Adrenal gland (tissue), 12 donors: ENCODE data around the gene NBAS. TPM values are rescaled to one million over a fixed set of nuclear protein-coding genes. Genes with fewer than 3 reads are reported as not detected.
"Not testable (repeated sequence)": the region's sequence is repeated elsewhere in the genome, so short reads cannot be mapped to it uniquely, and the experiment has no call there.

Experiments
- DNase-seq, 7 donors: peaks; one replicate each; pipeline ENCODE4 v3.0.0-alpha.2; 2019 to 2020
- H3K27ac ChIP-seq, 5 donors: fragments of 200-600 bp; sonication (generic) in 4 of 5; 1 replicate in 3 of 5; 2 replicates in 2 of 5; pipeline versions ENCODE4 v1.5.1 to v1.8.0; 2016 to 2020; ENCODE audit warnings: mild to moderate bottlenecking in 1 of 5
- H3K27me3 ChIP-seq: fragments of 200-600 bp; 2 replicates; pipeline ENCODE4 v1.8.0; 2021
- H3K36me3 ChIP-seq, 2 donors: fragments of 200-600 bp; replicated peaks in 1 of 2; 1 replicate in 1 of 2; 2 replicates in 1 of 2; pipeline versions ENCODE4 v1.5.1 to v1.8.0; 2018 to 2022
- H3K4me1 ChIP-seq, 2 donors: fragments of 200-600 bp; replicated peaks in 1 of 2; 1 replicate in 1 of 2; 2 replicates in 1 of 2; pipeline versions ENCODE4 v1.5.1 to v1.8.0; 2018 to 2021
- H3K4me3 ChIP-seq, 4 donors: fragments of 200-600 bp; sonication (generic) in 3 of 4; one replicate each; pipeline ENCODE4 v1.5.1; 2016 to 2018
- H3K9me3 ChIP-seq, 3 donors: fragments of 200-600 bp; sonication (generic) in 1 of 3; replicated peaks in 1 of 3; 1 replicate in 2 of 3; 2 replicates in 1 of 3; pipeline versions ENCODE4 v1.5.1 to v1.8.0; 2016 to 2021
- POLR2A ChIP-seq, 2 donors: fragments of 450-650 bp; IDR thresholded peaks; one replicate each; pipeline ENCODE4 v1.6.1; 2017; ENCODE audit warnings: antibody characterized with exemption in 2 of 2, mild to moderate bottlenecking in 2 of 2, moderate library complexity in 1 of 2
- WGBS, 4 donors: extraction: QIAGEN DNeasy Blood & Tissue Kit in 2 of 4; methylation state at CpG; one replicate each; pipeline versions ENCODE4 v1.1.5 to v1.1.7; 2013 to 2017; 5-methylcytosine and 5-hydroxymethylcytosine counted together
- intact Hi-C, 2 donors: fragments of 100-400 bp; cut with DNase I; formaldehyde crosslinking; loops; one replicate each; pipeline versions ENCODE4 v1.14.1 to v1.15.0; 2022 to 2023
- polyA plus RNA-seq, 3 donors: library from polyadenylated mRNA; stranded (reverse); fragments of 200-250 nt in 2 of 3; fragments of 350-450 nt in 1 of 3; fragmentation: Illumina TruSeq in 1 of 3; extraction: RNeasy Lipid Tissue Mini Kit (QIAGEN cat#74804) in 1 of 3; gene quantifications; one replicate each; pipeline ENCODE4 v1.2.3, GENCODE V29; 2013 to 2014
- total RNA-seq, 9 donors: library from RNA; depleted of rRNA in 4 of 9; stranded (reverse); fragments of >200 nt in 4 of 9; fragments of 120-200 nt in 1 of 9; fragmentation: NEBNext Ultra II Directional in 1 of 9; extraction: Animal tissue kit (Norgen Biotek cat#: 25700) in 1 of 9; gene quantifications; one replicate each; pipeline versions ENCODE4 v1.1.0 to v1.2.4, GENCODE V29; 2013 to 2023
- TF ChIP-seq, protein P1 (sequence below), 6 experiments: fragments of 450-650 bp in 4 of 6; fragments of 200-600 bp in 2 of 6; sonication (generic) in 1 of 6; IDR thresholded peaks; 1 replicate in 5 of 6; 2 replicates in 1 of 6; pipeline versions ENCODE4 v1.5.1 to v1.8.0; 2016 to 2021; ENCODE audit warnings: antibody characterized with exemption in 6 of 6, mild to moderate bottlenecking in 2 of 6, moderate library complexity in 1 of 6
- donor health status: healthy with polysubstance abuse.
- donor health status: Bipolar disorder and iron deficiency.
- donor health status: DM: yes; HTN: yes; CAD: no.
- donor health status: DM: no; HTN: no; CAD: no.
- donor health status: DM: no; HTN: no; CAD: no.
- donor health status: DM: yes; HTN: yes; CAD: no.

Gene NBAS
- total and polyA plus RNA-seq, 12 donors = 22.0 to 62.4 (median 46.2) TPM

DNA sequence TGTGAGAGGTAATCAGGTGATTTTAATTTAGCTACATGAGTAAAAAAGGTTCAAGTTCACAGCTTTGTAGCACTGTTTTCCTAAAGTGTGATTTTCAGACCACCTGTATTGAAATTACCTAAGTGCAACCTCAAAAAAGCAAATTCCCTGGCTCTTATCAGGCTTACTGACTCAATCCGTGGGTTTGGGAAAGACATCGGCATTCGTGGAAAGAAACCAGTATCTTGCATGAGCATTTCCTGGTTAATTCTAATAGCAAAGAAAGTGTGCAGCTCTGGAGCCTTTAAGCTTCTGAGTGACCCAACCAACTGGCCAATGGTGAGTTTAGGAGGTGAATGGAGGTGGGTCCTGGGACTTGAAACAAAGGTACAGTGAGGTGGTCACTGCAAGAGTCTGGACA lies 300.9 kb downstream of the NBAS start:
- Histone ChIP-seq H3K4me3 (no peak overlapping the region), H3K27ac (no peak overlapping the region), H3K27me3 (no peaks in the 10 kb centered on the region), H3K4me1 (no peaks in the 10 kb centered on the region), H3K36me3 (no peaks in the 10 kb centered on the region), H3K9me3 (no peaks in the 10 kb centered on the region)
- DNase-seq = no peak
- TF ChIP-seq, protein P1, sequence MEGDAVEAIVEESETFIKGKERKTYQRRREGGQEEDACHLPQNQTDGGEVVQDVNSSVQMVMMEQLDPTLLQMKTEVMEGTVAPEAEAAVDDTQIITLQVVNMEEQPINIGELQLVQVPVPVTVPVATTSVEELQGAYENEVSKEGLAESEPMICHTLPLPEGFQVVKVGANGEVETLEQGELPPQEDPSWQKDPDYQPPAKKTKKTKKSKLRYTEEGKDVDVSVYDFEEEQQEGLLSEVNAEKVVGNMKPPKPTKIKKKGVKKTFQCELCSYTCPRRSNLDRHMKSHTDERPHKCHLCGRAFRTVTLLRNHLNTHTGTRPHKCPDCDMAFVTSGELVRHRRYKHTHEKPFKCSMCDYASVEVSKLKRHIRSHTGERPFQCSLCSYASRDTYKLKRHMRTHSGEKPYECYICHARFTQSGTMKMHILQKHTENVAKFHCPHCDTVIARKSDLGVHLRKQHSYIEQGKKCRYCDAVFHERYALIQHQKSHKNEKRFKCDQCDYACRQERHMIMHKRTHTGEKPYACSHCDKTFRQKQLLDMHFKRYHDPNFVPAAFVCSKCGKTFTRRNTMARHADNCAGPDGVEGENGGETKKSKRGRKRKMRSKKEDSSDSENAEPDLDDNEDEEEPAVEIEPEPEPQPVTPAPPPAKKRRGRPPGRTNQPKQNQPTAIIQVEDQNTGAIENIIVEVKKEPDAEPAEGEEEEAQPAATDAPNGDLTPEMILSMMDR (IDR thresholded peaks at IDR 0.05) = no peak
- no peak for TF ChIP-seq POLR2A (IDR thresholded peaks at IDR 0.05)
- intact Hi-C loops = no loop called here
- WGBS, 4 donors = 90 to 97% (median 94%) methylated on average over 3 of the region's 3 CpGs

DNA sequence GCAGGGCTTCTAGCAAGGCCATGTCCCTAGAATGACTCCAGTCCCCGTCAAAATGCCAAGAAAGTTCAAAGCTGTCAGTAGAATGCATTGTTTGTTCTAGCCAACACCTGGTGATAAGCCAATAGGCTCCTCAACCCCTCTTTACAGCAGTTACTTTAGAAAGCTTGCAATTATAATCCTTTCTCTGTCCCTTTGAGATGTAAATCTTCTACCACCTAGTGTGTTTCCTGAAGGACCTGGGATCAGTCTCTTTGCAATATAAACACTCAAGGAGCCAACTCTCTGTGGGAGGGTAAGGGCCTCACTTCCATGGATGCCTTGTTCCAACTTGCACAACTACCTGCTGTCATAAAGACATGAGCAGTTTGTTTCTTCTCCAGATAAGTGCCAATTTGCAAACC lies 301.8 kb downstream of the NBAS start:
- no peaks in the 10 kb centered on the region for H3K27me3 ChIP-seq
- intact Hi-C loops = no loop called here
- WGBS, 4 donors = 76 to 91% (median 85%) methylated on average over 1 of the region's 1 CpG
- no peak overlapping the region for H3K27ac ChIP-seq
- TF ChIP-seq, protein P1 (IDR thresholded peaks at IDR 0.05) = no peak
- TF ChIP-seq POLR2A (IDR thresholded peaks at IDR 0.05) = no peak
- H3K9me3 ChIP-seq = no peaks in the 10 kb centered on the region
- no peak for DNase-seq
- H3K36me3 ChIP-seq = no peaks in the 10 kb centered on the region
- no peak overlapping the region for H3K4me3 ChIP-seq
- H3K4me1 ChIP-seq = no peaks in the 10 kb centered on the region

DNA sequence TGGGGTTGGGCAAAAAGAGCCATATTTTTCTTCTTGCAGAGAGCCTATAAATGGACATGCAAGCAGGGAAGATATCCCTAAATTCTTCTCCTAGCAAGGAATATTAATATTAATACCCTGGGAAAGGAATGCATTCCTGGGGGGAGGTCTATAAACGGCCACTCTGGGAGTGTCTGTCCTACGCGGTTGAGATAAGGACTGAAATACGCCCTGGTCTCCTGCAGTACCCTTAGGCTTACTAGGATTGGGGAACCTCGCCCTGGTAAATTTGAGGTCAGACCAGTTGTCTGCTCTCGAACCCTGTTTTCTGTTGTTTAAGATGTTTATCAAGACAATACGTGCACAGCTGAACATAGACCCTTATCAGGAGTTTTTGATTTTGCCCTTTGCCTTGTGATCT lies 302.7 kb downstream of the NBAS start:
- H3K4me3 ChIP-seq, H3K27ac ChIP-seq, H3K27me3 ChIP-seq, H3K36me3 ChIP-seq, H3K4me1 ChIP-seq, DNase-seq, intact Hi-C loops, H3K9me3 ChIP-seq: not testable (repeated sequence)
- WGBS, 4 donors = 89 to 99% (median 97%) methylated on average over 7 of the region's 7 CpGs

DNA sequence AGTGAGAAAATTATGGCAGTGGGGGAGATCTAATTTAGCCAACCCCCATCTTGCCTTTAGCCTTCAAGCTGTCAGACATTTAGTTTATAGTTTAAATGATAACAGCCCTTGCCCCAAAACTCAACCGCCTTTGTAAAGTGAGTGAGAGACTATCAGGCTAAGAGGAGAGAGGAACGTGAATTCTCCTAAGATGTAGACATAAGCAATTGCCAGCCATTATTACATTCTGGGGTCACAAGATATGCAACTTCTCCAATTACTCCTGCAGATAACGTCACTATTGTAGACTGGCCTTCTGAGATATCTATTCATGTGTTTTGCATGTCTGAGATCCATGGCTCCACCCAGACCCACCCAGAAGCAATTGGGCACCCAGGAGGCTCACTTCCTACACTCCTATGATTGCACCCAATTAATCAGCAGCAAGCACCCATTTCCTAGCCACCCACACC lies 307.3 kb downstream of the NBAS start:
- Histone ChIP-seq H3K27ac (no peak overlapping the region), H3K27me3 (no peaks in the 10 kb centered on the region), H3K4me3 (no peak overlapping the region), H3K9me3 (no peaks in the 10 kb centered on the region), H3K36me3 (no peaks in the 10 kb centered on the region), H3K4me1 (no peaks in the 10 kb centered on the region)
- no peak for TF ChIP-seq POLR2A (IDR thresholded peaks at IDR 0.05)
- TF ChIP-seq, protein P1 (IDR thresholded peaks at IDR 0.05) = no peak
- WGBS, 4 donors = 82 to 97% (median 87%) methylated on average over 3 of the region's 3 CpGs
- no peak for DNase-seq
- intact Hi-C loops = no loop called here

DNA sequence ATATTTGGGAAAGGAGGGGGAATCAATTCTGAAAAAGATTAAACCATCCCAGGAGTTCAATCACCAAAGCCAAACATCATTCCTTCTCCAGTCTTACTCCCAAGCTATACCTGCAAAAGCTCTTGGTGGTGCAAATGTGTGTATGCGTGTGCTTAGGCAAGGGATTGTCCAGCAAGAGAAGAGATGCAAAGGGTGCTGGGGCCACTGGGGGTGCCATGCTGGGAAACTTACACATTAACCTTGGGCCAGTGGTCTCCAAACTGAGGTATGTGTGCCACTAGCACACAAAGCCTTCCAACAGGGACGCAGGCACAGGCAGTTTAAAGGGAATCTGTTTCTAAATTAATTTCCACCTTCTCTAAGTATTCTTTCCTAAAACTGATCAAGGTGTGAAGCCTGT lies 307.9 kb downstream of the NBAS start:
- Histone ChIP-seq H3K4me1 (no peaks in the 10 kb centered on the region), H3K9me3 (no peaks in the 10 kb centered on the region), H3K27me3 (no peaks in the 10 kb centered on the region), H3K4me3 (no peak overlapping the region), H3K27ac (no peak overlapping the region), H3K36me3 (no peaks in the 10 kb centered on the region)
- WGBS, 4 donors = 93 to 100% (median 96%) methylated on average over 2 of the region's 2 CpGs
- TF ChIP-seq POLR2A (IDR thresholded peaks at IDR 0.05) = no peak
- TF ChIP-seq, protein P1 (IDR thresholded peaks at IDR 0.05) = no peak
- intact Hi-C loops = no loop called here
- DNase-seq = no peak
